C4-2B (cell line): ENCODE measurements around the gene XKR7.

Source experiments
- H3K27ac ChIP-seq: fragments of 450-650 bp; 2 replicates; pipeline ENCODE4 v1.5.1; 2017
- CTCF ChIP-seq: fragments of 450-650 bp; conservative IDR thresholded peaks from 2 replicates; pipeline ENCODE4 v1.5.1; 2017; ENCODE audit warnings: mild to moderate bottlenecking
- ZFX ChIP-seq: fragments of 450-650 bp; IDR thresholded peaks from 2 replicates; pipeline ENCODE4 v1.6.1; 2017

XKR7 gene

GRCh38 chr20:32050851-32051556, 83.1 kb downstream of the XKR7 start:
- H3K27ac ChIP-seq: no peak overlapping the region
- TF ChIP-seq CTCF: no peak
- TF ChIP-seq ZFX: no peak

GRCh38 chr20:32051720-32052089, 83.8 kb downstream of the XKR7 start:
- TF ChIP-seq ZFX (no peak), CTCF (no peak)
- no peak overlapping the region for H3K27ac ChIP-seq

DNA sequence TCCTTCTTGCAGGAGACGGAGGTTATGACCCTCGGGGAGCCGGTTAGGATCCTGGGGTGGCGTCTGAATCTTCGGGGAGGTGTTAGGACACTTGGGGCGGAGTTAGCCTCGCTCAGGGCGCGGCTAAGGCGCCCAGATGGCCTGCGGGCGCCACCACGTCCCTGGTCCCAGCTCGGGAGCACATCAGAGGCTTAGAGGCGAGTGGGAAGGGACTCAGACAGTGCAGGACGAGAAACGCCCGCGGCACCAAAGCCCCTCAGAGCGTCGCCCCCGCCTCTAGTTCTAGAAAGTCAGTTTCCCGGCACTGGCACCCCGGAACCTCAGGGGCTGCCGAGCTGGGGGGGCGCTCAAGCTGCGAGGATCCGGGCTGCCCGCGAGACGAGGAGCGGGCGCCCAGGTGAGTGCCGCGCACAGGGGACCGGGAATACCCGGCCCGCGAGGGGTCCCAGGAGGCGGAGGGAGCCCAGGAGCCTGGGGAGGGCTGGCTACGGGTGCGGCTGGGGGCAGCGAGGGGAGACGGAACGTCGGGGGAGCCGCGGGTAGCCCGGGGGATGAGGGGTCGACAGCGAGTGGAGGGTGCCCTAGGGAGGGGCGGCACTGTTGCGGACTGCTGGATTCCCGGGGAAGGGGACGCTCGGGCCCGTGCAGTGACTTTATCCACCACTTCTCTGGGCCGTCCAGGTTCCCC, 84.3 kb downstream of the XKR7 start, which contains the start of gene HCK:
TSS of gene HCK (plus strand) at position 153 of the 688 bp plus-strand sequence.
- TF ChIP-seq CTCF: no peak
- H3K27ac ChIP-seq: no peak within 1 kb of the TSS

DNA sequence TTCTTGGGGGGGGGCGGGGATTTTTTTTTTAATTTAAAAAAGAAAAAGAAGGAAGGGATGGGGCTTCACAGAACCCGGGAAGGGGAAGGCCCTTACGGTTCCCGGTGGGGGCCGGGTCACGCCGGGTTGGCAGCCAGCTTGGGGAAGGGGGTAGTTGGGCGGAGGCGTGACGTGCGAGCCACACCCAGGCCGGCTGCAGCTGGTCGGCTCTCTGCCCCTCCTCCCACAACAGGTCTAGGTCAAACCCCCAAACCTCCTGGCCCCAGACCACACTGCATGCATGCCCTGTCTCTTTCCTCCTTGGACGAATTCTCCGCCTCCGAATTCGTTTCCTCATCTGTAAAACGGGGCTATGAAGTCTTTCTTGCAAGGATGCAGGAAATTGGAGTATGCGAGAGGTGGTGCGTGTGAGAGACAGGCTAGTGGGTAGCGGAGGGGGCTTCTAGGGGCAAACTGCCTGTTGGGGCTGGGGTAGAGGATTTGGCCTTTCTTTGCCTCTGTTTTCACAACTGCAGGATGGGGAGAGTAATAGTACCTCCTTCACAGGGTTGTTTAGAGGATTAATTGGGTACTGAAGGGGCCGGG, 84.9 kb downstream of the XKR7 start:
- H3K27ac ChIP-seq: no peak overlapping the region
- TF ChIP-seq ZFX: no peak
- TF ChIP-seq CTCF: no peak
